NCI-H226 (cell line): ENCODE results near the gene SLC8A3.

Experiments used
- DNase-seq: peaks from one replicate; pipeline ENCODE4 v3.0.0-alpha.2; 2015

The SLC8A3 gene

GRCh38 chr14:70177081-70177800, 11.5 kb downstream of the SLC8A3 start:
- DNase-seq: no peak

GRCh38 chr14:70173569-70173968, 15.2 kb downstream of the SLC8A3 start:
- no peak for DNase-seq

GRCh38 chr14:70171726-70172125, 17.0 kb downstream of the SLC8A3 start:
- DNase-seq: no peak

GRCh38 chr14:70170976-70171375, 17.8 kb downstream of the SLC8A3 start:
- no peak for DNase-seq

GRCh38 chr14:70168406-70168805, 20.3 kb downstream of the SLC8A3 start:
- no peak for DNase-seq

- no peak for DNase-seq
Measured at GRCh38 chr14:70166530-70167203, 22.1 kb downstream of the SLC8A3 start.

GRCh38 chr14:70162358-70162757, 26.4 kb downstream of the SLC8A3 start:
- DNase-seq: no peak

- DNase-seq: no peak
Measured at GRCh38 chr14:70156592-70156991, 32.2 kb downstream of the SLC8A3 start.

GRCh38 chr14:70152704-70153103, 36.0 kb downstream of the SLC8A3 start:
- DNase-seq: no peak

- DNase-seq: no peak
Measured at GRCh38 chr14:70152081-70152480, 36.7 kb downstream of the SLC8A3 start.

GRCh38 chr14:70149596-70150165, 39.1 kb downstream of the SLC8A3 start:
- DNase-seq: no peak

GRCh38 chr14:70148911-70149595, 39.7 kb downstream of the SLC8A3 start:
- no peak for DNase-seq

GRCh38 chr14:70148351-70148750, 40.4 kb downstream of the SLC8A3 start:
- DNase-seq: no peak

GRCh38 chr14:70144046-70144445, 44.7 kb downstream of the SLC8A3 start:
- no peak for DNase-seq

- DNase-seq: no peak
Measured at GRCh38 chr14:70143306-70143705, 45.4 kb downstream of the SLC8A3 start.

GRCh38 chr14:70140614-70141013, 48.1 kb downstream of the SLC8A3 start:
- DNase-seq: no peak

- DNase-seq: no peak
Measured at GRCh38 chr14:70139384-70139783, 49.4 kb downstream of the SLC8A3 start.

- no peak for DNase-seq
Measured at GRCh38 chr14:70137788-70138187, 51.0 kb downstream of the SLC8A3 start.

- no peak for DNase-seq
Measured at GRCh38 chr14:70133461-70133860, 55.3 kb downstream of the SLC8A3 start.

- DNase-seq: no peak
Measured at GRCh38 chr14:70130482-70130881, 58.3 kb downstream of the SLC8A3 start.

- no peak for DNase-seq
Measured at GRCh38 chr14:70127186-70127585, 61.6 kb downstream of the SLC8A3 start.

GRCh38 chr14:70123796-70124195, 65.0 kb downstream of the SLC8A3 start:
- DNase-seq: no peak

- DNase-seq: no peak
Measured at GRCh38 chr14:70121521-70121920, 67.2 kb downstream of the SLC8A3 start.

GRCh38 chr14:70118064-70118463, 70.7 kb downstream of the SLC8A3 start:
- DNase-seq: no peak
